GM23248 (cell line): ENCODE data around the gene PTRH1. TPM values are rescaled to one million over a fixed set of nuclear protein-coding genes. Genes with fewer than 3 reads are reported as not detected.

Experiments used
- DNase-seq: peaks from one replicate; pipeline ENCODE4 v3.0.0-alpha.2; 2015
- H2AFZ ChIP-seq: fragments of 200-600 bp; sonication (generic); 2 replicates; pipeline ENCODE4 v1.6.1; 2016; ENCODE audit warnings: antibody characterized with exemption
- H3F3A ChIP-seq: fragments of 200-600 bp; sonication (generic); 2 replicates; pipeline ENCODE4 v1.6.1; 2016; ENCODE audit warnings: mild to moderate bottlenecking, antibody characterized with exemption, mixed run types; ENCODE audit not compliant: insufficient read depth
- H3K27ac ChIP-seq: fragments of 200-600 bp; sonication (generic); 2 replicates; pipeline ENCODE4 v1.5.1; 2016; ENCODE audit warnings: mild to moderate bottlenecking
- H3K27me3 ChIP-seq: fragments of 200-600 bp; sonication (generic); replicated peaks from 2 replicates; pipeline ENCODE4 v1.6.1; 2016; ENCODE audit warnings: mild to moderate bottlenecking; ENCODE audit not compliant: insufficient read depth
- H3K36me3 ChIP-seq: fragments of 200-600 bp; sonication (generic); 2 replicates; pipeline ENCODE4 v1.6.1; 2016; ENCODE audit warnings: low read depth, mild to moderate bottlenecking
- H3K4me1 ChIP-seq: fragments of 200-600 bp; sonication (generic); 2 replicates; pipeline ENCODE4 v1.6.1; 2016; ENCODE audit warnings: mild to moderate bottlenecking; ENCODE audit not compliant: insufficient read depth
- H3K4me2 ChIP-seq: fragments of 200-600 bp; sonication (generic); one replicate; pipeline ENCODE4 v1.6.1; 2016; ENCODE audit warnings: mild to moderate bottlenecking; ENCODE audit not compliant: unreplicated experiment
- H3K4me3 ChIP-seq: fragments of 200-600 bp; sonication (generic); 2 replicates; pipeline ENCODE4 v1.5.1; 2016; ENCODE audit warnings: mild to moderate bottlenecking
- H3K79me2 ChIP-seq: fragments of 200-600 bp; sonication (generic); 2 replicates; pipeline ENCODE4 v1.6.1; 2016; ENCODE audit warnings: mild to moderate bottlenecking; ENCODE audit not compliant: insufficient read depth
- H3K9ac ChIP-seq: fragments of 200-600 bp; sonication (generic); 2 replicates; pipeline ENCODE4 v1.6.1; 2016; ENCODE audit warnings: mild to moderate bottlenecking
- H3K9me2 ChIP-seq: fragments of 200-600 bp; sonication (generic); 2 replicates; pipeline ENCODE4 v1.6.1; 2016; ENCODE audit warnings: mixed run types, mild to moderate bottlenecking, moderate library complexity; ENCODE audit not compliant: insufficient read depth
- H3K9me3 ChIP-seq: fragments of 200-600 bp; sonication (generic); one replicate; pipeline ENCODE4 v1.6.1; 2017; ENCODE audit warnings: low read depth
- H4K20me1 ChIP-seq: fragments of 200-600 bp; sonication (generic); 2 replicates; pipeline ENCODE4 v1.6.0; 2016; ENCODE audit not compliant: insufficient read depth
- EZH2 ChIP-seq: fragments of 200-600 bp; sonication (generic); IDR thresholded peaks from 2 replicates; pipeline ENCODE4 v1.6.1; 2018; ENCODE audit warnings: antibody characterized with exemption, mild to moderate bottlenecking; ENCODE audit not compliant: insufficient read depth, poor library complexity, severe bottlenecking
- EZH2phosphoT487 ChIP-seq: fragments of 200-600 bp; sonication (generic); IDR thresholded peaks from 2 replicates; pipeline ENCODE4 v1.6.1; 2018; ENCODE audit warnings: antibody characterized with exemption, moderate library complexity, mild to moderate bottlenecking, low read depth; ENCODE audit not compliant: insufficient read depth
- WGBS, 2 experiments: methylation state at CpG; one replicate each; pipeline ENCODE4 v1.1.6; 2015 to 2017; ENCODE audit warnings: low lambda C conversion rate in 2 of 2, low coverage in 1 of 2; ENCODE audit errors: missing lambda C conversion rate in 2 of 2; 5-methylcytosine and 5-hydroxymethylcytosine counted together
- in situ Hi-C: fragments of 300-500 bp; cut with MboI; formaldehyde crosslinking; loops from 2 replicates; pipeline ENCODE4 v1.15.0; 2020
- polyA plus RNA-seq: library from polyadenylated mRNA; unstranded; fragments of >200 nt; fragmentation: Nextera tagmentation; extraction: Ambion mirVana; gene quantifications from 2 replicates; pipeline ENCODE4 v1.2.1, GENCODE V29; 2016
- total RNA-seq: library from RNA; depleted of rRNA; stranded (reverse); fragments of >200 nt; shearing (Covaris generic); gene quantifications from 2 replicates; pipeline ENCODE4 v1.2.3, GENCODE V29; 2014

PTRH1 gene
- total and polyA plus RNA-seq, 2 experiments from 2014 or later: 33.1 to 34.3 TPM

- peak overlapping the region; percentile 28 for H3K4me2 ChIP-seq
- H3K79me2 ChIP-seq: no peaks in the 10 kb centered on the region
- H3K27ac ChIP-seq: peak overlapping the region; percentile 87
- H3K4me1 ChIP-seq: peaks cover 11% of the 10 kb centered on the region
- peaks cover 15% of the 10 kb centered on the region; the same call in 1 of the 2 replicates for H3F3A ChIP-seq
- H3K9me3 ChIP-seq: no peaks in the 10 kb centered on the region
- peak overlapping the region; percentile 58 for H3K9ac ChIP-seq
- no peak for TF ChIP-seq EZH2phosphoT487
- H4K20me1 ChIP-seq: no peaks in the 10 kb centered on the region
- H2AFZ ChIP-seq: no peak overlapping the region
- no peaks in the 10 kb centered on the region for H3K9me2 ChIP-seq
- WGBS, 2 experiments: 56 to 58% methylated on average over 4 of the region's 4 CpGs
- H3K4me3 ChIP-seq: no peak overlapping the region
- H3K27me3 ChIP-seq: no peaks in the 10 kb centered on the region
- H3K36me3 ChIP-seq: peaks cover 9% of the 10 kb centered on the region; the same call in 1 of the 2 replicates
- peak; percentile 85 for DNase-seq
- in situ Hi-C loops: no loop called here
These were observed 30.9 kb downstream of the PTRH1 start for GRCh38 chr9:127684576-127684975.

- no peaks in the 10 kb centered on the region for H4K20me1 ChIP-seq
- TF ChIP-seq EZH2phosphoT487 (no peak), EZH2 (no peak)
- H3K9me2 ChIP-seq: no peaks in the 10 kb centered on the region
- 85 to 87% methylated on average over 5 of the region's 5 CpGs for WGBS, 2 experiments
- no peaks in the 10 kb centered on the region for H3K27me3 ChIP-seq
- H3K4me3 ChIP-seq: no peak overlapping the region
- peak overlapping the region; percentile 28 for H3K4me2 ChIP-seq
- peaks cover 11% of the 10 kb centered on the region for H3K4me1 ChIP-seq
- peak; percentile 85 for DNase-seq
- peaks cover 14% of the 10 kb centered on the region; the same call in 1 of the 2 replicates for H3K36me3 ChIP-seq
- in situ Hi-C loops: no loop called here
- H3K27ac ChIP-seq: peak overlapping the region; percentile 87
- H2AFZ ChIP-seq: no peak overlapping the region
- H3K9ac ChIP-seq: peak overlapping the region; percentile 66
- H3K79me2 ChIP-seq: no peaks in the 10 kb centered on the region
- H3F3A ChIP-seq: peaks cover 15% of the 10 kb centered on the region; the same call in 1 of the 2 replicates
- H3K9me3 ChIP-seq: no peaks in the 10 kb centered on the region
These were observed 31.7 kb downstream of the PTRH1 start for GRCh38 chr9:127683723-127684122.

- in situ Hi-C loops: no loop called here
- WGBS, 2 experiments: 96% methylated on average over 23 of the region's 23 CpGs
- no peak overlapping the region for H3K4me3 ChIP-seq
- H3K79me2 ChIP-seq: no peaks in the 10 kb centered on the region
- no peak for DNase-seq
- no peaks in the 10 kb centered on the region for H3K27me3 ChIP-seq
- peaks cover 14% of the 10 kb centered on the region; the same call in 1 of the 2 replicates for H3K36me3 ChIP-seq
- H2AFZ ChIP-seq: no peak overlapping the region
- H3K4me2 ChIP-seq: no peak overlapping the region
- peaks cover 11% of the 10 kb centered on the region for H3K4me1 ChIP-seq
- no peaks in the 10 kb centered on the region for H3K9me2 ChIP-seq
- peaks cover 15% of the 10 kb centered on the region; the same call in 1 of the 2 replicates for H3F3A ChIP-seq
- peak overlapping the region; percentile 87; the same call in 1 of the 2 replicates for H3K27ac ChIP-seq
- no peak for TF ChIP-seq EZH2
- no peak for TF ChIP-seq EZH2phosphoT487
- H4K20me1 ChIP-seq: no peaks in the 10 kb centered on the region
- H3K9ac ChIP-seq: no peak overlapping the region
- no peaks in the 10 kb centered on the region for H3K9me3 ChIP-seq
These were observed 32.9 kb downstream of the PTRH1 start for GRCh38 chr9:127682351-127683136.

GRCh38 chr9:127680846-127681245, 34.6 kb downstream of the PTRH1 start:
- H3K4me1 ChIP-seq: peaks cover 11% of the 10 kb centered on the region
- 79 to 86% methylated on average over 9 of the region's 9 CpGs for WGBS, 2 experiments
- H3K4me2 ChIP-seq: no peak overlapping the region
- in situ Hi-C loops: no loop called here
- H3K9me2 ChIP-seq: no peaks in the 10 kb centered on the region
- no peaks in the 10 kb centered on the region for H3K9me3 ChIP-seq
- no peak overlapping the region for H3K27ac ChIP-seq
- H4K20me1 ChIP-seq: no peaks in the 10 kb centered on the region
- H3F3A ChIP-seq: peaks cover 15% of the 10 kb centered on the region; the same call in 1 of the 2 replicates
- no peak overlapping the region for H3K9ac ChIP-seq
- no peak overlapping the region for H2AFZ ChIP-seq
- no peak overlapping the region for H3K4me3 ChIP-seq
- peaks cover 14% of the 10 kb centered on the region; the same call in 1 of the 2 replicates for H3K36me3 ChIP-seq
- TF ChIP-seq EZH2phosphoT487: no peak
- no peak for DNase-seq
- H3K27me3 ChIP-seq: no peaks in the 10 kb centered on the region
- H3K79me2 ChIP-seq: no peaks in the 10 kb centered on the region
